ENCODE data around the gene LILRB5. TPM values are rescaled to one million over a fixed set of nuclear protein-coding genes. Genes with fewer than 3 reads are reported as not detected.
A peak's percentile ranks its signal among the peaks of the same experiment; 100 is the strongest.
"Not testable (repeated sequence)": the region's sequence is repeated elsewhere in the genome, so short reads cannot be mapped to it uniquely, and the experiment has no call there.

Gene LILRB5
- total RNA-seq, 2 donors from 2014 or later: not detected

DNA sequence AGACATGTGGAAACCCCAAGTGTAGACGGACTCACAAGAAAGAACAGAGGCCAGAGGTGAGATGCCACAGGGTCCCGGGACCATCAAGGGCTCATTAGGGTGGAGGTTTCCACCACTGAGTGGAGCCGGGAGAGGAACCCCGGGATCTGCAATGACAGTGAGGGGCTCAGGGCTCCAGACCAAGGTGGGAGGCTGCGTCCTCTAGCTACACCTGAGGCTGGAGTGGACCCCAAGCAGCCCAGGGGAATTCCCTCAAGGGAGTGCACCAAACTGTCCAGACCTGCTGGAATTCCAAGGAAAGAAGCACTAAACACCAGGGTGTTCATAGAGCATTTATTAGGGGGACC is 24.6 kb upstream of the LILRB5 start:
- ATAC-seq; H3K4me3 Mint-ChIP-seq; DNase-seq (ENCODE audit: low spot score); H3K36me3 Mint-ChIP-seq; H3K9me3 Mint-ChIP-seq; H3K27ac Mint-ChIP-seq: not testable (repeated sequence)
- Mint-ChIP-seq H3K27me3 (peaks cover 8 to 15% of the 10 kb centered on the region in 2 donors), H3K4me1 (ENCODE audit: low read depth in 2 of 2) (peaks cover 6 to 11% of the 10 kb centered on the region in 2 donors)

DNA sequence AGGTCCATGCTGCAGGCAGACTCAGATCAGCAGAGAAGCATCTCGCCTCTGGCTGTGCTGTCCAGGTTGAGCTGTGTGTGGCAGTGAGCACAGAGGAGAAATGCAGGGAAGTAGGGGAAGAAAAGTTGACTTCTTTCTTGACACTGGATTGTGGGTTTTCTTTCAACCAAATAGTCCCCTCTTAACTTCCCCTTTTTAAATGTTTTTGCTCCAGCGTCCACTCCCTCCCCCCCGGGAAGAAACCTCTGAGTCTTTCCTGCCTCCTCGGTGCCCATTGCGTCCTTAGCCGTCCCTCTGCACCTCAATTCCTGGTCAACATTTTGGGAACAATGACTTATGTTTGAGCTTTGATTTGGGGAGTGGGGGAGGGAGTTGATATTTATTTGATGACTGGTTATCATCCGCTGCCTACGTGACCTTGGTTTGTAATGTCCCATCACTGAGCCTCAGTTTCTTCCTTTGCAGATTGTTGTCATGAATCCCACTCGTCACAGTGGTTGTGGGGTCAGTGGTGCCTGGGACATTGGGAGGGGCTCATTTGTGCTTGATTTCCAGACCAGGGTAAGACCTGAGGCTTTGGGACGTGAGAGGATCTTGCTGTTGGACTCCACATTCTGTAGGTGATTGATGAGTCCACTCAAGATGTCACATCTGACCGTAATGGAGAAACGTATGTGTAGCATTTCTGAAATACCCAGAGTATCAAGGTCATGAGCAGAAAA is 24.1 kb upstream of the LILRB5 start, which contains the start of gene LILRB2:
Gene LILRB2 (minus strand): TSS at position 104 of the 722 bp plus-strand sequence. CDS start 614 bp downstream, outside the sequence.
- H3K9me3 Mint-ChIP-seq: no peaks in the 10 kb centered on the region
- peaks cover 6 to 9% of the 10 kb centered on the region in 2 donors for H3K4me1 Mint-ChIP-seq (ENCODE audit: low read depth in 2 of 2)
- peak within 1 kb of the TSS in 1 of 2 donors; percentile 23 for H3K27ac Mint-ChIP-seq
- ATAC-seq (no peak), DNase-seq (ENCODE audit: low spot score) (no peak)
- peak within 1 kb of the TSS; percentile 36 for H3K4me3 Mint-ChIP-seq
- H3K27me3 Mint-ChIP-seq: peaks cover 8 to 15% of the 10 kb centered on the region in 2 donors
- H3K36me3 Mint-ChIP-seq: no peaks in the 10 kb centered on the region

DNA sequence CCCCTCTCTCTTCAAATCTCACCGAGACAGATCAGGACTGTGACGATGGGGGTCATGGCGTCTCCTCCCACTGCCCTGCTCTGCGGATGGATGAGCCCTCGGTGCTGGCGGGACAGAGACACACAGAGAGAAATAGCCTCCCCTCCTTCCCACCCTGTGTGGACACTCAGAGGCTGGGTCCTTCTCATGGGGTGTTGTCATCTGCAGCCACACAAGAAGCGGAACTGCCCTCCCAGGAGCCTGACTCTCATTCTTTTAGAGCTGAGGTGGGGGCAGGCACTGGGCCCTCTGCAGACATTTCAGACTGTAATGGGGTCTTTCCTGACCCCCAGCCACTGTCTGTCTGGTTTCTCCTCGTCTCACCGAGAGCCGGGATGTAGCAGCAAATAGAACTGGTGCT is 23.4 kb upstream of the LILRB5 start:
- peak overlapping the region in 1 of 2 donors; percentile 23 for H3K27ac Mint-ChIP-seq
- peak overlapping the region; percentile 36 for H3K4me3 Mint-ChIP-seq
- H3K27me3 Mint-ChIP-seq: peaks cover 8 to 17% of the 10 kb centered on the region in 2 donors
- ATAC-seq; DNase-seq (ENCODE audit: low spot score); H3K9me3 Mint-ChIP-seq; H3K4me1 Mint-ChIP-seq (ENCODE audit: low read depth in 2 of 2); H3K36me3 Mint-ChIP-seq: not testable (repeated sequence)

DNA sequence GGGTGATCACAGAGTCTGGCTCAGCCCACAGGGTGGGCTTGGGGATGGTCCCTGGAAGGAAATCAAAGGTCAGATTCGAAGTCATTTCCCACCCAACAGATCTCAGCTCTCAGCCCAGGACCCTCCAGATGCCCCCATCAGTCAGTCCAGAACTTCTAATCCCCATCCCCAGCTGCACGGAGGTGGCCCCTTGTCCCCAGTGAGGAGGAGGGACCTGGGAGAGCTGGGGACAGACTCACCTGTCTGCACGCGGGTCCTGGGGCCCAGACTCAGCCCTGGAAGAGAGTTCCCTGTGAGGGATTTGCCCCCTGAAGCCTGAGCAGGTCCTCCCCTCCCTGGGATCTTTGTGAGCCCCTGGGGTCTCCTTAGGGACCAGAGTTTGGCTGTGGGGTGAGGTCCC is 23.0 kb upstream of the LILRB5 start:
- peaks cover 8 to 19% of the 10 kb centered on the region in 2 donors for H3K27me3 Mint-ChIP-seq
- not testable (repeated sequence) for H3K27ac Mint-ChIP-seq; H3K9me3 Mint-ChIP-seq; H3K4me1 Mint-ChIP-seq (ENCODE audit: low read depth in 2 of 2); ATAC-seq; H3K4me3 Mint-ChIP-seq; H3K36me3 Mint-ChIP-seq; DNase-seq (ENCODE audit: low spot score)

DNA sequence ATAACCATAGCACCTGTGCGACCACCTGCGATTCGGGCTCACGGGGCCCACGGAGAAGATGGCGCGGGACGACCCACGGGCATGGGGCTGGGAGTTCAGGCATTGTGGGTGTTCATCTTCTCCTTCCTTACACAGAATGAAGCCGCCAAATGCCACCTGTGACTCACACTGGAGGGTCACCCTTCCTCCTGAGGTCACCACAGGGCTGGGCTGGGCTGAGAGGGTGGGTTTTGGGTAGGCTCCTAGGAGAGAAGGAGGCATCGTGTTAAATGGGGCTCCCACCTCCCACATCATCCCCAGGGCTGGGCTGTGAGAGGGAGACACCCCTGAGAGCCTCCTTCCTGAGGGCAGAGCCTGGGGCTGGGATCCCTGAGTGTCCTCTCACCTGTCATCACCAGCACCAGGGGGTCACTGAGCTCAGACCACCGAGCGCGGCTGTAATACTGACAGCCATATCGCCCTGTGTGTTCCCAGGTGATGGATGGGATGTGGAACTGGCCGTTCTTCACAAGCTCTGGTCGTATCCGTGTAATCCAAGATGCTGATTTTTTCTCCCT is 22.4 kb upstream of the LILRB5 start:
- Mint-ChIP-seq H3K36me3 (no peaks in the 10 kb centered on the region), H3K9me3 (no peaks in the 10 kb centered on the region), H3K27ac (no peak overlapping the region), H3K4me3 (no peak overlapping the region), H3K4me1 (ENCODE audit: low read depth in 2 of 2) (peaks cover 0 to 2% of the 10 kb centered on the region in 2 donors), H3K27me3 (peaks cover 8 to 19% of the 10 kb centered on the region in 2 donors)
- DNase-seq (ENCODE audit: low spot score) (no peak), ATAC-seq (no peak)

DNA sequence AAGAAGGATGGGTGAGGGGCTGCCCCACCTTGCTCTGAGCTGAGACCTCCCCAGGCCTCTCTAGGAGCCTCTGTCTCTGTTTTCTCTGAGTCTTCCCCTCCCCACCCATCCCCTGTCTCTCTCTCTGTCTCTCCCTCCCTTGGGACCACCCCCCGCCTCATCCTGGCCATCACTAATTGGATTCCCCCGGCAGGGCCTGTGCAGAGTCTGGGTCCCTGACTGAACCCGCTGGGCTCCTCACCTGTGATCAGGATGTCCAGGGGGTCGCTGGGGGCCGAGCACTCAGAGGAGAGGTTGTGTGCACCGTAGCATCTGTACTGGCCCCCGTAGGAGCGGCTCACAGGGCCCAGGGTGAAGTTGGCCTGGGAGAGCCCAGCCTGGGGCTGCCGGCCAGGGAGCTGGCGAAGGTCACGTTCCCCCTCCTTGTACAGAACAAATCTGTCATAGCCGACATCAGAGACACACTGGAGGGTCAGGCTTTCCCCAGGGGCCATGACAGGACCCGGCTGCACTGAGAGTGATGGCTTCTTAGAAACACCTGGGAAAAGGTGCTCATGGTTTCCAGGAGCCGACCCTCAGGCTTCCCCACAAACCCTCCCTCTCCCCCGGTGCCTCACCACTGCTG is 21.6 kb upstream of the LILRB5 start:
- H3K27me3 Mint-ChIP-seq: peaks cover 16 to 25% of the 10 kb centered on the region in 2 donors
- not testable (repeated sequence) for H3K27ac Mint-ChIP-seq; H3K4me3 Mint-ChIP-seq; H3K9me3 Mint-ChIP-seq; DNase-seq (ENCODE audit: low spot score); ATAC-seq; H3K36me3 Mint-ChIP-seq; H3K4me1 Mint-ChIP-seq (ENCODE audit: low read depth in 2 of 2)

DNA sequence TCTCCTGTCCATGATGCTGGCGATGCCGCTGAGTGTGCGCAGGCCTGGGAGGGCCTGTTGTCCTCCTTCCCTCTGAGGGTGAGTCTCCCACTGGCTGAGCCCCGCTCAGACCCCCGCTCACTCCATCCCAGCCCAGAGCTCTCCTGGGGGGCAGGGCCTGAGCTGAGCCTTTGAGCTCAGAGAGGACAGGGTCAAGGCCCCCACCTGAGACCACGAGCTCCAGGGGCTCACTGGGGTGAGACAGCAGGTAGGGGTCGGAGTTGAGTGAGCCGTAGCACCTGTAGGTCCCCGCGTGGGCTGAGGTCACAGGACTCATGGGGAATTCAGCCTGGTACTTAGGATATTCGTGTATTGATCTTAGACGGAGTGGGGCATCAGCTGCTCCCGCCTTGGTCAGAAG is 21.0 kb upstream of the LILRB5 start:
- H3K4me1 Mint-ChIP-seq (ENCODE audit: low read depth in 2 of 2); H3K9me3 Mint-ChIP-seq; H3K27ac Mint-ChIP-seq; H3K4me3 Mint-ChIP-seq; ATAC-seq; DNase-seq (ENCODE audit: low spot score); H3K36me3 Mint-ChIP-seq: not testable (repeated sequence)
- H3K27me3 Mint-ChIP-seq: peaks cover 19 to 27% of the 10 kb centered on the region in 2 donors

DNA sequence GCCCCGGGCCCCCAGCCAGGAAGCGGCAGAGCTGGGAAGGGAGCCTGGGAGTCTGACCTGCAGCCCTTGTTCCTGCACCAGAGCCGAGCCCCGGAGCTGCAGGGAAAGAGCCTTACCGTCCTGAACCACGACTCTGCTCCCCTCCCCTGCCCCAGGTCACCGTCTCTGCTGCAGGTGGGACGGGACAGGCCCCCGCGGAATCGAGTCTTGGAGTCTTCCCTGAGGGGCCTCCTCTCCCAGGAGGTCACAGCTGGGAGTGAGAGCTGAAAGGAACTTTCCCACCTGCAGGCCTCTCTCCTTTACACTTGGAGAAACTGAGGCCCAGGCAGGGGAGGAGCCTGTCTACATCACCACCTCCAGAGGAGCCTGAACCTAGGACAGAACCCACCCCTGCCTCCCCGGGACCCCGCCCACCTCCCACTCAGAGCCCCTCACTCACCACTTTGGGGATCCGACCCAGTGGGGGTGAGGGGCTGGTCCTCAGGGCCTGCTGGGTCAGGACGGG is 20.1 kb upstream of the LILRB5 start:
- H3K36me3 Mint-ChIP-seq; H3K9me3 Mint-ChIP-seq; DNase-seq (ENCODE audit: low spot score); H3K4me3 Mint-ChIP-seq; H3K27ac Mint-ChIP-seq; H3K4me1 Mint-ChIP-seq (ENCODE audit: low read depth in 2 of 2); ATAC-seq: not testable (repeated sequence)
- peaks cover 20 to 25% of the 10 kb centered on the region in 2 donors for H3K27me3 Mint-ChIP-seq

DNA sequence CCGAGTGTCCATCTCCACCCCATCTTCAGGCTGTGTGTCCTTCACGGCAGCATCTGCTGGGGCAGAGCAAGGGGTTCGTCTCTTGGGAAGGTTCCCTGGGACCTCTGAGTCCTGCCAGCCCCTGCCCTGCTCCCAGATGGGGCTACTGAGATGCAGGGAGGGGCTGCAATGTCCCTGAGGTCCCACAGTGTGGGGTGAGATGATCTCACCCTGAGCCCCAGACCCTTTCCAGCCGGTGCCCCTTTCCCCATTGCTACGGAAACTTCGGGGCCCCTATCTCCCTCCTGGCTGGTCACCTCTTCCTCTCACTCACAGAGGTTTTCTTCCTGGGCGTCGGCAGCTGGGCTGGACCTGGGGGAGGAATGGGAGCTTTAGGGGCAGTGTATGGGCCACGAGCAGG is 18.9 kb upstream of the LILRB5 start:
- H3K27me3 Mint-ChIP-seq: peaks cover 17 to 21% of the 10 kb centered on the region in 2 donors
- no peaks in the 10 kb centered on the region for H3K9me3 Mint-ChIP-seq
- DNase-seq (ENCODE audit: low spot score) (no peak), ATAC-seq (no peak)
- H3K4me1 Mint-ChIP-seq (ENCODE audit: low read depth in 2 of 2): no peaks in the 10 kb centered on the region
- H3K4me3 Mint-ChIP-seq: no peak overlapping the region
- no peaks in the 10 kb centered on the region for H3K36me3 Mint-ChIP-seq
- no peak overlapping the region for H3K27ac Mint-ChIP-seq

DNA sequence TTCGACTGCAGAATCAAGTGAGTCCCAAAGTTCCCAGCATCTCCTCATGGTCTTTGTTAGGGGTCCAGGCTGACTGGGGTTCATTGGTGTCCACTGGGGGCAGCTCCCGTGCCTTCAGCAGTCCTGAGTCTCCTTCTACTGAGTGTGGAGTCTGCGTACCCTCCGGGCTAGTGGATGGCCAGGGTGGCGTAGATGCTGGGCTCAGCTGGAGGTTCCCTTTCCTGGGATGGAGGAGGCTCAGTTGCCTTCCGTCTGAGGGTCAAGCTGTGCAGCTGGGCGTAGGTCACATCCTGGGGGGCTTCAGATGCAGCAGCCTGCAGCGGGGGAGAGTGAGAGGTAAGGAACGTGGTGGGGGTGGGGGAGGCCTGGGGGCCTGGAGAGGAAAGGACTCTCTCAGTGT is 17.4 kb upstream of the LILRB5 start:
- H3K4me1 Mint-ChIP-seq (ENCODE audit: low read depth in 2 of 2); H3K36me3 Mint-ChIP-seq; ATAC-seq; DNase-seq (ENCODE audit: low spot score); H3K4me3 Mint-ChIP-seq; H3K9me3 Mint-ChIP-seq; H3K27ac Mint-ChIP-seq: not testable (repeated sequence)
- peaks cover 19 to 24% of the 10 kb centered on the region in 2 donors for H3K27me3 Mint-ChIP-seq

DNA sequence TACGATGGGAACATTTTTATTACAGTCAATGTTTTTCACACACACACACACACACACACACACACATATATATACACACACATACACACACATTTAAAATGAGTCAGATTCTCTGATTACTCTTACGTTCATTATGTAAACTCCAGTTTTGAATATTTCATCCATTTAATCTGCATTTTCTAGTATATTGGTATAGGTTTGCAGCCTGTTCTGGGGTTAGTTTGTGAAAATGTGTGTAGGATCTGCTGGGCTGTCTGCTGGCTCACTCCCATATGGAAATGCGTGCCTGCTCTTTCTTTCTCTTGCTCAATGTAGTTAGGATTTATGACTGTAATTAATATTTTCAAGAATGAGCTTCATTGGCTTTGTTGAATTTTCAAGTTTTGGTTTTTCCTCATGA is 16.7 kb upstream of the LILRB5 start:
- Mint-ChIP-seq H3K9me3 (no peaks in the 10 kb centered on the region), H3K4me3 (no peak overlapping the region), H3K4me1 (ENCODE audit: low read depth in 2 of 2) (no peaks in the 10 kb centered on the region), H3K27ac (no peak overlapping the region), H3K27me3 (peaks cover 20 to 24% of the 10 kb centered on the region in 2 donors), H3K36me3 (no peaks in the 10 kb centered on the region)
- ATAC-seq (no peak), DNase-seq (ENCODE audit: low spot score) (no peak)

DNA sequence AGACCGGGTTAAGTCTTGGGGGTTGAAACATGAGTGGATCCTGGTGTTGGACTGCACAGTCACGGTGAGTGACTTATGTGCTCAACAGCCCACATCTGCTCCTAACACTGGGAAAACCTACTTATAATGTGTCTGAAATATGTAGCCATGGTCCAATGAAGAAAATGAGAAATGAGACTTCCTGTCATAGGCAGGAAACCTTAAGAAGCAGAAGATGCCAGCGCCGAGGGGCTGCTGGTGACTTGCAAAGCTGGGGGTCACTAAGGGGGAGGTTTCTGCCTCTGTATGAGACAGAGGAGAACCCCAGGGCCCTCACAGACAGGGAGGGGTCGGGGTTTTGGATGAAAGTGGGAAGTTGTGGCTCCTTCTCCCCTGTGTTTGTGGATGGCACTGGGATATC is 15.1 kb upstream of the LILRB5 start:
- ATAC-seq; H3K36me3 Mint-ChIP-seq; H3K4me3 Mint-ChIP-seq; H3K4me1 Mint-ChIP-seq (ENCODE audit: low read depth in 2 of 2); DNase-seq (ENCODE audit: low spot score); H3K9me3 Mint-ChIP-seq; H3K27ac Mint-ChIP-seq: not testable (repeated sequence)
- H3K27me3 Mint-ChIP-seq: peaks cover 27 to 31% of the 10 kb centered on the region in 2 donors

DNA sequence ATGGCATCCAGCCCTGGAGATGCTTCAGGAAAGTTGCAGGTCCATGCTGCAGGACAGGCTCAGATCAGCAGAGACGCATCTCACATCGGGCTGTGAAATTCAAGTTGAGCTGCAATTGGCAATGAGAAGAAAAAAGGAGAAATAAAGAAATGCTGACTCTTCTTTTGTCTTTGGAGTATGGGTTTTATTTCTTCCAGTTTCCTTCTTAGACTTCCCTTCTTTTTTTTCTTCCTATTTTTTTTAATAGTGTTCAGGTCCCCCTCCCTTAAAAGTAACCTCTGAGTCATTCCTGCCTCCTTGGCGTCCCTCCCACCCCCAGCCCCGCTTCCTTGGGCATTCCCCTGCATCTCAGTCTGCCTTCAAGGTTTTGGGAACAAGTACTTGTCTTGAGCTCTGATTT is 14.5 kb upstream of the LILRB5 start:
- DNase-seq (ENCODE audit: low spot score); H3K4me1 Mint-ChIP-seq (ENCODE audit: low read depth in 2 of 2); H3K36me3 Mint-ChIP-seq; ATAC-seq; H3K4me3 Mint-ChIP-seq; H3K9me3 Mint-ChIP-seq; H3K27ac Mint-ChIP-seq: not testable (repeated sequence)
- H3K27me3 Mint-ChIP-seq: peaks cover 27 to 31% of the 10 kb centered on the region in 2 donors

DNA sequence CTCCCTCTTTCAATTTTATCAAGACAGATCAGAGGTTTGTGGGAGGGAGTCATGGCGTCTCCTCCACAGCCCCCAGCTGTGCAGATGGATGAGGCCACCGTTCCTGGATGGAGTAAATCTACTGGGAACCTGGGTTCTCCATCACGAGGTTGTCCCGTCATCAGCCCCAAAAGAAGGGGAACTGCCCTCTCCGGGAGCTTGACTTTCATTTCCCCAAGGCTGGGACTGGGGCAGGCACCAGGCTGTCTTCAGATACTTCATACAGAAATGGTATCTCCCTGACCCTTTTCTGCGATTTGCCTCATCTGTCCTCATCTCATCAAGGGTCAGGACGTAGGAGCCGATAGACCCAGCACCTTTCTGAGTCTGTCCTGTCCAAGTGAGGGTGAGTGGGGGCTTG is 14.0 kb upstream of the LILRB5 start:
- no peak for ATAC-seq
- no peak for DNase-seq (ENCODE audit: low spot score)
- Mint-ChIP-seq H3K4me1 (ENCODE audit: low read depth in 2 of 2) (no peaks in the 10 kb centered on the region), H3K9me3 (no peaks in the 10 kb centered on the region), H3K4me3 (no peak overlapping the region), H3K27ac (no peak overlapping the region), H3K36me3 (no peaks in the 10 kb centered on the region), H3K27me3 (peaks cover 27 to 31% of the 10 kb centered on the region in 2 donors)

Measured in natural killer cell treated with Interleukin-12 subunit alpha and Interleukin-12 subunit beta and Interleukin-15 and Interleukin-18, amount 100 ng/mL, for 72 hours (primary cell).